IPS-18c (cell line): ENCODE data around the gene PLD1.

Experiments
- H3K4me3 ChIP-seq: 2 replicates; pipeline ENCODE4 v1.7.0; 2013; ENCODE audit warnings: low read depth, mild to moderate bottlenecking, low read length, moderate library complexity; ENCODE audit not compliant: insufficient read depth
- H3K9me3 ChIP-seq: one replicate; pipeline ENCODE4 v1.6.1; 2013; ENCODE audit warnings: mild to moderate bottlenecking, low read length, moderate library complexity; ENCODE audit not compliant: control insufficient read depth, insufficient read depth

The PLD1 gene

GRCh38 chr3:171615281-171615680 lies 195.0 kb downstream of the PLD1 start:
- H3K4me3 ChIP-seq, result no peak overlapping the region
- no peaks in the 10 kb centered on the region for H3K9me3 ChIP-seq

GRCh38 chr3:171614318-171614921 lies 195.9 kb downstream of the PLD1 start:
- Histone ChIP-seq H3K4me3 (no peak overlapping the region), H3K9me3 (no peaks in the 10 kb centered on the region)

- H3K4me3 ChIP-seq, result no peak overlapping the region
- no peaks in the 10 kb centered on the region for H3K9me3 ChIP-seq
Measured at GRCh38 chr3:171607452-171607851, 202.8 kb downstream of the PLD1 start.

GRCh38 chr3:171606151-171606751 lies 204.0 kb downstream of the PLD1 start:
- H3K4me3 ChIP-seq, result no peak overlapping the region
- no peaks in the 10 kb centered on the region for H3K9me3 ChIP-seq

GRCh38 chr3:171604370-171604769 lies 205.9 kb downstream of the PLD1 start:
- Histone ChIP-seq H3K4me3 (no peak overlapping the region), H3K9me3 (no peaks in the 10 kb centered on the region)

- no peak overlapping the region for H3K4me3 ChIP-seq
Measured at GRCh38 chr3:171602072-171602471, 208.2 kb downstream of the PLD1 start.

GRCh38 chr3:171600030-171600429 lies 210.3 kb downstream of the PLD1 start:
- H3K9me3 ChIP-seq, result no peaks in the 10 kb centered on the region
- H3K4me3 ChIP-seq, result no peak overlapping the region

More at GRCh38 chr3:171602072-171602471, 208.2 kb downstream of the PLD1 start:
- no peaks in the 10 kb centered on the region for H3K9me3 ChIP-seq

- Histone ChIP-seq H3K4me3 (no peak overlapping the region), H3K9me3 (no peaks in the 10 kb centered on the region)
Measured at GRCh38 chr3:171598990-171599389, 211.3 kb downstream of the PLD1 start.

GRCh38 chr3:171592786-171593185 lies 217.5 kb downstream of the PLD1 start:
- Histone ChIP-seq H3K4me3 (no peak overlapping the region), H3K9me3 (no peaks in the 10 kb centered on the region)

- Histone ChIP-seq H3K9me3 (no peaks in the 10 kb centered on the region), H3K4me3 (no peak overlapping the region)
Measured at GRCh38 chr3:171591070-171591469, 219.2 kb downstream of the PLD1 start.

- Histone ChIP-seq H3K4me3 (no peak overlapping the region), H3K9me3 (no peaks in the 10 kb centered on the region)
Measured at GRCh38 chr3:171586274-171586673, 224.0 kb downstream of the PLD1 start.

GRCh38 chr3:171585039-171585438 lies 225.2 kb downstream of the PLD1 start:
- Histone ChIP-seq H3K9me3 (no peaks in the 10 kb centered on the region), H3K4me3 (no peak overlapping the region)

GRCh38 chr3:171584100-171584499 lies 226.2 kb downstream of the PLD1 start:
- no peak overlapping the region for H3K4me3 ChIP-seq
- no peaks in the 10 kb centered on the region for H3K9me3 ChIP-seq

- no peaks in the 10 kb centered on the region for H3K9me3 ChIP-seq
- H3K4me3 ChIP-seq, result no peak overlapping the region
Measured at GRCh38 chr3:171574556-171575240, 235.6 kb downstream of the PLD1 start.

GRCh38 chr3:171569571-171570132 lies 240.6 kb downstream of the PLD1 start:
- H3K9me3 ChIP-seq, result no peaks in the 10 kb centered on the region
- H3K4me3 ChIP-seq, result no peak overlapping the region

- H3K4me3 ChIP-seq, result no peak overlapping the region
- no peaks in the 10 kb centered on the region for H3K9me3 ChIP-seq
Measured at GRCh38 chr3:171568766-171569165, 241.5 kb downstream of the PLD1 start.

GRCh38 chr3:171566803-171567422 lies 243.4 kb downstream of the PLD1 start:
- no peak overlapping the region for H3K4me3 ChIP-seq
- H3K9me3 ChIP-seq, result no peaks in the 10 kb centered on the region
